ENCODE results near the gene MDM1. TPM values are rescaled to one million over a fixed set of nuclear protein-coding genes. Genes with fewer than 3 reads are reported as not detected.

The MDM1 gene
- total RNA-seq, 1 donor from 2014 or later, result 16.7 TPM

- DNase-seq (ENCODE audit: low spot score in 2 of 2) (no peak), FAIRE-seq (no peak)
Measured at GRCh38 chr12:68281322-68282077, 50.7 kb downstream of the MDM1 start.

GRCh38 chr12:68280240-68280639 is 51.9 kb downstream of the MDM1 start:
- DNase-seq (ENCODE audit: low spot score in 2 of 2) (no peak), FAIRE-seq (no peak)

GRCh38 chr12:68279227-68280054 is 52.7 kb downstream of the MDM1 start:
- no peak for FAIRE-seq
- DNase-seq (ENCODE audit: low spot score in 2 of 2), result no peak

- FAIRE-seq (no peak), DNase-seq (ENCODE audit: low spot score in 2 of 2) (no peak)
Measured at GRCh38 chr12:68276402-68276930, 55.7 kb downstream of the MDM1 start.

GRCh38 chr12:68272732-68273131 is 59.4 kb downstream of the MDM1 start:
- no peak for FAIRE-seq
- DNase-seq (ENCODE audit: low spot score in 2 of 2), result no peak

- DNase-seq (ENCODE audit: low spot score in 2 of 2) (no peak), FAIRE-seq (no peak)
Measured at GRCh38 chr12:68271346-68271745, 60.8 kb downstream of the MDM1 start.

GRCh38 chr12:68270358-68270757 is 61.8 kb downstream of the MDM1 start:
- FAIRE-seq, result no peak
- DNase-seq (ENCODE audit: low spot score in 2 of 2), result no peak

- no peak for FAIRE-seq
Measured at GRCh38 chr12:68269779-68270178, 62.4 kb downstream of the MDM1 start.

DNA sequence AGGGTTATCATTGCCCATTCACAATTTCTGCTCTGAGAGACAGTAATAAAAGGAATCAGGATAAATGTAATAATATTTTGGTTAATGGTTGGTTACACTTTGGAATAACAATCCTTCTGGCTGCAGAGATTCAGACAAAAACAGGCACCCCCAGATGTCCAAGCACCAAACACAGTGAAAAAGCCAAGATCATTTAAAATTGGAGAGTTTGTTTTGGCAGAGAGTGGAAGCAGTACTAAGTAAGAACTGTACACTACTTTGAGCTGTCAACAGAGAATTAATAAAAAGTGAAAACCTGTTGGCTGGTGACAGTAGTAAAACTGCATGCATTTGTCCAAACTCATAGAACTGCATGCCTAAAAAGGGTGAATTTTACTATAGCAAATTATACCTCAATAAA is 63.2 kb downstream of the MDM1 start:
- DNase-seq (ENCODE audit: low spot score in 2 of 2), result no peak
- FAIRE-seq, result no peak

More at GRCh38 chr12:68269779-68270178, 62.4 kb downstream of the MDM1 start:
- DNase-seq (ENCODE audit: low spot score in 2 of 2), result no peak

DNA sequence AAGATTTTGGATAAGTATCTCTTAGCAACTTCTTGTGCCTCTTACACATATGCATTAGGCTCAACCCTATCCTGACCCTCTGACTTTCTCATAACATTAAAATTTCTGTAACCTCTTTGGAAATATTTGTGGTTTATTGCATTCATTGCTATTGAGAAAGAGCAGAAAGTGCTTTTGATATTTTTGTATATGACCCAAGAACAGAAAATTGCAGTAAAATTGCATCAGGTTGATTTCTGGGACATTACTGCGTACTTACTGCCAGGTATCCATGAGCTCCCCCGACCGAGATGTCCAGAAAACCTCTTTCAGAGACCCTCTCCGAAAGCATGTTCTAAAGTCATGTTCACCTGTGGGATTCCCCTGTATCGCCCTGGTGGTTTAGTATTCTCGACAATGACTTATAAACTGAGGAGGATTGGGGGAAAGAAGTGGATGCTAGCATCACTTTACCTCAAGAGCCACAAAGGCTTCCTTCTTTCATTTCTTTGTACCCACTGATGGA is 64.2 kb downstream of the MDM1 start:
- DNase-seq (ENCODE audit: low spot score in 2 of 2) (no peak), FAIRE-seq (no peak)

GRCh38 chr12:68264857-68265256 is 67.3 kb downstream of the MDM1 start:
- DNase-seq (ENCODE audit: low spot score in 2 of 2) (no peak), FAIRE-seq (no peak)

DNA sequence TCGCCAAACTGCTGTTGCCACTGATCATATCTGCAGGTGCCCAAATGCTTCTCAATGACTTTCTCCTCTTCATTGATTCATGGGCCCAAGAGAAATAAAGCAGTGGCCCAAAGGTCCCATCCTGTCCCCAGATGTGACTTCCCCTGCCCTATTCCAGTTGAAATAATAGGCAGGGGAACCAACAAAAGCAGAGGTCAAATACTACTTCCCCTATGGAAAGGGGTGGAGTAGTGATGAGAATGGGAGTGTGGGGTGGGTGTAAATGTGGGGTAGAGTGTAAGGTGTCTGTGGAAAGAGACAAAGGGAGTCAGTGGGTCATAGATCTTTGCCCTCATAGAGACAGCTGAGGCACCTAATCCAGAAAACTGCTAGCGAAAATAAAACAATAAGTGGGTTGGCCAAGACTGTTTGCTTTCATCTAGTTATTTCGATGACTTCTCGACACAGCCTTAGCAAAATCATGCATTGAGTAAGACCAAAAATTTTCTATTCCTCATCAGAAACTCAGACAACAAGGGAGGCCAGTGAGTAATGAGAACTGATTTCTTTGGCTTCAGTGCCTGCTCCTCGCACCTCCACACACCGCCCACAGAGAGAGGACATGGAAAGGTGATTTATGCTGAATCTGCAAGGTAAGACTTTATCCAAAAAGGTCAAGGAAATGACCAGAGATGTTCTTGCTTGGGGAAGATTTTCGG is 67.9 kb downstream of the MDM1 start:
- DNase-seq (ENCODE audit: low spot score in 2 of 2), result no peak
- FAIRE-seq, result no peak

GRCh38 chr12:68263366-68263765 is 68.8 kb downstream of the MDM1 start:
- FAIRE-seq, result no peak

DNA sequence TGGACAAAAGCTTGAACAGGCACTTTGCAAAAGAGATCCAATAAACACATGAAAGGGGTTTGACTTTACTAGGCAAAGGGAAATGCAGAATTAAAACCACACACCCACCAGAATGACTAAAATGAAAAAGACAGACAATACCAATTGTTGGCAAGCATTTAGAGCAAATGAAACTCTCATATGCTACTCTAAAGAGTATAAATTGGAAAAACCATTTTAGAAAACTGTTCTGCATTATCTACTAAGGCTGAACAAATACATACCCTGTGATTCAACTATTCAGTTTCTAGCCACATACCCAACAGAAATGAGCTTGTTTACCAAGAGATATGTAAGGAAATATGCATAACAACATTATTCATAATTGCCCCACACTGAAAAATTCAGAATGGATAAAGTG is 70.3 kb downstream of the MDM1 start:
- no peak for DNase-seq (ENCODE audit: low spot score in 2 of 2)
- no peak for FAIRE-seq

More at GRCh38 chr12:68263366-68263765, 68.8 kb downstream of the MDM1 start:
- no peak for DNase-seq (ENCODE audit: low spot score in 2 of 2)

DNA sequence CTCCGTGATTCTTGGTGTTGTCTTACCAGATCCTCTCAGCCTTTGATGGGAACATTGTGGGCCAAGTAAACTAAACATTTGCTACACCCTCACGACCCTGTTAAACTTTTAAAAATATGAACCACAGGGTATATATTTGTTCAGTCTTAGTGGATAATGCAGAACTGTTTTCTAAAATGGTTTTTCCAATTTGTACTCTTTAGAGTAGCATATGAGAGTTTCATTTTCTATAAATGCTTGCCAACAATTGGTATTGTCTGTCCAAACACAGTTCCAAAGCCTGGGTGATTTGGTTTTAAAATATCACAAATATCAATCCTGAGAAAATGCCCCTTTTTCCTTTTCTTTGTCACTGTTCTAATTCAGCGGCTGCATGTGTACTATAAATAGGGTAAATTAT is 72.0 kb downstream of the MDM1 start:
- FAIRE-seq (no peak), DNase-seq (ENCODE audit: low spot score in 2 of 2) (no peak)

GRCh38 chr12:68259318-68259940 is 72.7 kb downstream of the MDM1 start:
- FAIRE-seq, result no peak
- DNase-seq (ENCODE audit: low spot score in 2 of 2), result no peak

GRCh38 chr12:68253504-68253903 is 78.7 kb downstream of the MDM1 start, which contains the start of gene IL22:
TSS of gene IL22 (minus strand) at chr12:68253604. CDS start at chr12:68253448, 156 bp downstream.
- FAIRE-seq (no peak), DNase-seq (ENCODE audit: low spot score in 2 of 2) (no peak)

DNA sequence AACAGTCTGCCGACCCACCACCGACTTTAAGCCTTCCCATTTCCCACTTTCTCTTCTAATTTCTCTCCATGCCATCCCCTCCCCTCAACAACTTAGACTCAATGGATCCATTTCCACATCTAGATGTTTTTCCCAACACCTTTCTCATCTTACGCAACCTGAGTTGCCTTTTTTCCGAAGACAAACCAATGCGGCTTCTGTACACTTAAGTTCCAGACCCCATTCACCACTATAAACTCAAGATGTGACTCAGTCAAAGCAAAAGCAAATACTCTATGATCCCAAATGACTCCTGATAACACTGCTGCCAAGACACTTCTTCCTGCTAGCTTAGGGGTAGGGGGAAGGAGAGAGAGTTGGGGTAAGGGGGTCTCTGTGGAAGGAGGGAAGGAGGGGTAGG is 80.1 kb downstream of the MDM1 start:
- no peak for DNase-seq (ENCODE audit: low spot score in 2 of 2)
- FAIRE-seq, result no peak

DNA sequence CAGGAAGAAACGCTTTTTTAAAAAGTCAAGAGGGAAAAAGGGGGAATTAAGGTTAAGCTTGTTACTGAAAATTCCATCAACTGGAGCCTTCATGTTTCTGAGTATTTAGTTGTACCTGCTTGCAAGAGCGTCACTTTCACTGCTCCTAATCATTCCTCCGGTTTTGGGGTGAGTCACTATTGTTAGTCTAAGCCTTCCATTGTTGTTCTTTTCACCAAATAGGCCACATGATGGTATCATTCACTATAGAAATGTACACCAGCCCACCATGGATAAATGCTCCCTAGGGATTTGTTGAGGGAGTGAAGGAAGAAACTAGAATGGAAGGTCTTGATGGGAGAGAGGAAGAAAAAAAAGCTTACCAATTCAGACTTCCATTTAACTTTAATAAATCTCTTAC is 81.7 kb downstream of the MDM1 start:
- FAIRE-seq (no peak), DNase-seq (ENCODE audit: low spot score in 2 of 2) (no peak)

GRCh38 chr12:68247785-68248184 is 84.4 kb downstream of the MDM1 start:
- DNase-seq (ENCODE audit: low spot score in 2 of 2) (no peak), FAIRE-seq (no peak)

All from frontal cortex (tissue), 4 donors.